Sigmoid colon (tissue), 4 donors: Measurements from ENCODE around the gene TMEM231.

Experiments used
- CTCF ChIP-seq, 4 experiments: fragments of 450-650 bp in 3 of 4; fragments of 200-600 bp in 1 of 4; IDR thresholded peaks; one replicate each; pipeline ENCODE4 v1.5.1; 2016 to 2019; ENCODE audit warnings: antibody characterized with exemption in 4 of 4, mild to moderate bottlenecking in 3 of 4, moderate library complexity in 2 of 4
- EP300 ChIP-seq, 4 donors: sonication (generic); formaldehyde crosslinking; IDR thresholded peaks; one replicate each; pipeline ENCODE4 v1.6.1; 2017; ENCODE audit warnings: antibody characterized with exemption in 4 of 4
- POLR2A ChIP-seq, 2 donors: fragments of 450-650 bp; IDR thresholded peaks; one replicate each; pipeline ENCODE4 v1.6.1; 2016; ENCODE audit warnings: antibody characterized with exemption in 2 of 2, mild to moderate bottlenecking in 2 of 2, moderate library complexity in 2 of 2

GRCh38 chr16:75527825-75528299 lies 28.2 kb downstream of the TMEM231 start:
- TF ChIP-seq EP300 (IDR thresholded peaks at IDR 0.05) (no peak), CTCF (IDR thresholded peaks at IDR 0.05) (no peak), POLR2A (IDR thresholded peaks at IDR 0.05) (no peak)
